GM12874 (cell line): ENCODE measurements around the gene CTDSP2.

Experiments
- TF ChIP-seq, protein P1 (sequence below): IDR thresholded peaks from 2 replicates; pipeline ENCODE4 v1.5.1; 2011; ENCODE audit warnings: low read depth, mild to moderate bottlenecking, control low read depth, low read length, moderate library complexity; ENCODE audit not compliant: insufficient read depth

Gene CTDSP2

DNA sequence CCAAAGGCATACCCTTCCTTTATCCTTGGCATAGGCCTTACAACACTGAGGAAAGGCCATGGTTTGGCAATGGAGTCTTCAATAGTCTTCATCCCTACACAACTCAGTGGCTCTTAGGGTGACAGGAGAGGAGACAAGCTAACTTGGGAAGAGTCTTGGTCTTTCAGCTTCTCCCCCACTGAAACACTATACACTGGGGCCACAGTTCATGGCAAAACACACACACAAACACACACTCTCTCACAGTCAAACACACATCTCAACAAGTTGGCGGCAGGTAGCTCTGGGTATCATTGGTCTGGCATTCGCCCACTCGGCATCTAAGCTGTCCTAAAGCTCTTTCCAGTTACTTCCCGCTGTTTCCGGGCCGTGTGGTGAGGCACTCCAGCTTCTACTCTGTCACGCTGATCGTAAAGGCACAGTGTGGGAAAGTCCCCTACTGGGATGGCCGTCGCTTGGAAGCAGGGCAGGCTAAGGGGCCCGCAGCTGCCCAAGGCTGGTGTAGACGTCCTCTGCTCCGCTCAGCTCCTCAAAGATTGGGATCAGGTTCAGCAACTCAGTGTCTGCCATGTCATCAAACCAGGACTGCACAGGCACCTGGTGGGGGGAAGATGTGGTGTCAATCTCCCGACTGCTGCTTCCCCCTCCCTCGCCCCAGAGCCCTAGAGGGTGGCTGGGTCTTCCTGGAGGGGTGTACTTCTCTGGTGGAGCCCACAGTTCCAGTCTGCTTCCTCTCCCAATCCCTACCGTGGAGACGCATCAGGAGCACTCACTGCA lies 23.2 kb downstream of the CTDSP2 start:
- TF ChIP-seq, protein P1, sequence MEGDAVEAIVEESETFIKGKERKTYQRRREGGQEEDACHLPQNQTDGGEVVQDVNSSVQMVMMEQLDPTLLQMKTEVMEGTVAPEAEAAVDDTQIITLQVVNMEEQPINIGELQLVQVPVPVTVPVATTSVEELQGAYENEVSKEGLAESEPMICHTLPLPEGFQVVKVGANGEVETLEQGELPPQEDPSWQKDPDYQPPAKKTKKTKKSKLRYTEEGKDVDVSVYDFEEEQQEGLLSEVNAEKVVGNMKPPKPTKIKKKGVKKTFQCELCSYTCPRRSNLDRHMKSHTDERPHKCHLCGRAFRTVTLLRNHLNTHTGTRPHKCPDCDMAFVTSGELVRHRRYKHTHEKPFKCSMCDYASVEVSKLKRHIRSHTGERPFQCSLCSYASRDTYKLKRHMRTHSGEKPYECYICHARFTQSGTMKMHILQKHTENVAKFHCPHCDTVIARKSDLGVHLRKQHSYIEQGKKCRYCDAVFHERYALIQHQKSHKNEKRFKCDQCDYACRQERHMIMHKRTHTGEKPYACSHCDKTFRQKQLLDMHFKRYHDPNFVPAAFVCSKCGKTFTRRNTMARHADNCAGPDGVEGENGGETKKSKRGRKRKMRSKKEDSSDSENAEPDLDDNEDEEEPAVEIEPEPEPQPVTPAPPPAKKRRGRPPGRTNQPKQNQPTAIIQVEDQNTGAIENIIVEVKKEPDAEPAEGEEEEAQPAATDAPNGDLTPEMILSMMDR: no peak

GRCh38 chr12:57822392-57823130 lies 24.0 kb downstream of the CTDSP2 start:
- TF ChIP-seq, protein P1: no peak

- TF ChIP-seq, protein P1: no peak
Observed at GRCh38 chr12:57821474-57822214, 24.9 kb downstream of the CTDSP2 start.

- TF ChIP-seq, protein P1: no peak
Observed at GRCh38 chr12:57817261-57817989, 29.1 kb downstream of the CTDSP2 start.

DNA sequence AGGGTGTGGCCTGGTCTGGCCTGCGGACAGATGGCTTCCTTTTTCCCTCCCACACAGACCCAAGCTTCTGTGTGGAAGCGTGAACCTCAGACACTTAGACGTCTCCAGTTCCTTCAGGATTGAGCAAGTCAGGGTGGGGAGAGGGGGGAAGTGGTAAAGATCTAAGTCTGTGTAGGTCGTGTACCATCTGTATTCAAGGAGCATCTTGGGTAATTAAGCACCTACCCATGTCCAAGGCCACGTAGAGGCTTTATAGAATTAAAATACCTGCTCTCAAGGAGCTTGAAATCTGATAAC lies 29.7 kb downstream of the CTDSP2 start:
- TF ChIP-seq, protein P1: no peak

GRCh38 chr12:57816001-57816854 lies 30.3 kb downstream of the CTDSP2 start:
- TF ChIP-seq, protein P1: no peak
